Chondrocyte (in vitro differentiated cells): ENCODE measurements around the gene E2F1. TPM values are rescaled to one million over a fixed set of nuclear protein-coding genes. Genes with fewer than 3 reads are reported as not detected.
A peak's percentile ranks its signal among the peaks of the same experiment; 100 is the strongest.

ENCODE experiments used
- DNase-seq: peaks from one replicate; pipeline ENCODE4 v3.0.0; 2021; ENCODE audit warnings: mixed read lengths, low spot score
- H3K27ac Mint-ChIP-seq: one replicate; pipeline ENCODE4 v1.8.0; 2021; ENCODE audit warnings: mild to moderate bottlenecking, moderate library complexity, mixed read lengths; ENCODE audit not compliant: unreplicated experiment
- H3K27me3 Mint-ChIP-seq: 2 replicates; pipeline ENCODE4 v1.8.0; 2021; ENCODE audit warnings: low read depth, mixed read lengths
- H3K36me3 Mint-ChIP-seq: 2 replicates; pipeline ENCODE4 v1.8.0; 2021; ENCODE audit warnings: low read depth, mixed read lengths
- H3K4me1 Mint-ChIP-seq: 2 replicates; pipeline ENCODE4 v1.8.0; 2021; ENCODE audit warnings: low read depth, mild to moderate bottlenecking, mixed read lengths
- H3K4me3 Mint-ChIP-seq: one replicate; pipeline ENCODE4 v1.8.0; 2021; ENCODE audit warnings: mild to moderate bottlenecking, moderate library complexity, mixed read lengths; ENCODE audit not compliant: unreplicated experiment
- H3K9me3 Mint-ChIP-seq: 2 replicates; pipeline ENCODE4 v1.8.0; 2021; ENCODE audit warnings: low read depth, mixed read lengths
- total RNA-seq: library from RNA; stranded (reverse); gene quantifications from 3 replicates; pipeline ENCODE4 v1.2.1, GENCODE V29; 2021
- TF ChIP-seq, protein P1 (sequence below): fragments of 200-600 bp; sonication (generic); IDR thresholded peaks from 2 replicates; pipeline ENCODE4 v1.5.0; 2021; ENCODE audit warnings: antibody characterized with exemption, mild to moderate bottlenecking, moderate library complexity

The E2F1 gene
- total RNA-seq, 1 donor from 2014 or later, result 7.6 TPM

DNA sequence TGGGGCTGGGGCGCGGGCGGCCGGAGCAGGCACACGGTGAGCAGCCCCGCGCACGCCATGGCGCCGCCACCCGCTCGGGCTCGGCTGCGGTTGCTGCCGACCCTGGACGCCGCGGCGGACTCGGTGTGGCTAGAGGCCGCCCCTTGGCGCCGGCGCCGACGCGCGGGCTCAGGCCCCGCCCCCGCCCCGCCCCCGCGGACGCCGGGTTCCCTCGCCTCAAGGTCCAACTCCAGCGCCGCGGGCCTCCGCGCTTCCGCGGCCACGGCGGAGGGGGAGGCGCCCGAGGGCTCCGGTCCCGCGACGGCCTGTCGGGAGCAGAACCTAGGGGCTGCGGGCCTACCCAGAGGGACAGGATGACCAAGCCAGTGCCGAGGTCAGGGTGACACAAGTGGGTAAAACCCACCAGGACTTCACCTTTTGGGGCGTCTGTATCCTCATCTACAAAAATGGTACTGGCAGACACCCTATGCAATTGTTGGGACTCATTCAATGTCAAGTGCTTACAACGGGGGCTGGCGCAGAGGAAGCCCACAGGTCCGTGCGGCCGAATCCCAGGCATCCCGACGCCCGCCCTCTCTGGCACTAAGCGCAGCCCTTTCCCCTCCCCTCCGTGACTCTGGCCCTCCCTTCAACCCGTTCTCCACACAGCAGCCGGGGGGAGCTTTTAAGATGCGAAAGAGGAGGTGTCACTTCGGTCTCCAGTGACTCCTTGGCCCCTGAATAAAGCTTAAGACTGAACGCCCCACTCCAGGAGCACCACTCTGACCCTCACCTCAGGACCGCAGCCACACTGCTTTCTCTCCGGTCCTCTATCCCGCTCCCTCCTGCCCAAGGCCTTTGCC, 11.7 kb downstream of the E2F1 start, which contains the start of gene NECAB3:
NECAB3 (minus strand) TSS at position 135 of the 842 bp plus-strand sequence; CDS start at position 59, 76 bp downstream.
- H3K36me3 Mint-ChIP-seq, result peaks cover 10% of the 10 kb centered on the region
- H3K4me3 Mint-ChIP-seq, result peak within 1 kb of the TSS; percentile 91
- H3K27me3 Mint-ChIP-seq, result no peaks in the 10 kb centered on the region
- no peak for DNase-seq
- TF ChIP-seq, protein P1, sequence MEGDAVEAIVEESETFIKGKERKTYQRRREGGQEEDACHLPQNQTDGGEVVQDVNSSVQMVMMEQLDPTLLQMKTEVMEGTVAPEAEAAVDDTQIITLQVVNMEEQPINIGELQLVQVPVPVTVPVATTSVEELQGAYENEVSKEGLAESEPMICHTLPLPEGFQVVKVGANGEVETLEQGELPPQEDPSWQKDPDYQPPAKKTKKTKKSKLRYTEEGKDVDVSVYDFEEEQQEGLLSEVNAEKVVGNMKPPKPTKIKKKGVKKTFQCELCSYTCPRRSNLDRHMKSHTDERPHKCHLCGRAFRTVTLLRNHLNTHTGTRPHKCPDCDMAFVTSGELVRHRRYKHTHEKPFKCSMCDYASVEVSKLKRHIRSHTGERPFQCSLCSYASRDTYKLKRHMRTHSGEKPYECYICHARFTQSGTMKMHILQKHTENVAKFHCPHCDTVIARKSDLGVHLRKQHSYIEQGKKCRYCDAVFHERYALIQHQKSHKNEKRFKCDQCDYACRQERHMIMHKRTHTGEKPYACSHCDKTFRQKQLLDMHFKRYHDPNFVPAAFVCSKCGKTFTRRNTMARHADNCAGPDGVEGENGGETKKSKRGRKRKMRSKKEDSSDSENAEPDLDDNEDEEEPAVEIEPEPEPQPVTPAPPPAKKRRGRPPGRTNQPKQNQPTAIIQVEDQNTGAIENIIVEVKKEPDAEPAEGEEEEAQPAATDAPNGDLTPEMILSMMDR, result no peak
- no peaks in the 10 kb centered on the region for H3K9me3 Mint-ChIP-seq
- peak within 1 kb of the TSS; percentile 76 for H3K27ac Mint-ChIP-seq
- peaks cover 45% of the 10 kb centered on the region for H3K4me1 Mint-ChIP-seq

DNA sequence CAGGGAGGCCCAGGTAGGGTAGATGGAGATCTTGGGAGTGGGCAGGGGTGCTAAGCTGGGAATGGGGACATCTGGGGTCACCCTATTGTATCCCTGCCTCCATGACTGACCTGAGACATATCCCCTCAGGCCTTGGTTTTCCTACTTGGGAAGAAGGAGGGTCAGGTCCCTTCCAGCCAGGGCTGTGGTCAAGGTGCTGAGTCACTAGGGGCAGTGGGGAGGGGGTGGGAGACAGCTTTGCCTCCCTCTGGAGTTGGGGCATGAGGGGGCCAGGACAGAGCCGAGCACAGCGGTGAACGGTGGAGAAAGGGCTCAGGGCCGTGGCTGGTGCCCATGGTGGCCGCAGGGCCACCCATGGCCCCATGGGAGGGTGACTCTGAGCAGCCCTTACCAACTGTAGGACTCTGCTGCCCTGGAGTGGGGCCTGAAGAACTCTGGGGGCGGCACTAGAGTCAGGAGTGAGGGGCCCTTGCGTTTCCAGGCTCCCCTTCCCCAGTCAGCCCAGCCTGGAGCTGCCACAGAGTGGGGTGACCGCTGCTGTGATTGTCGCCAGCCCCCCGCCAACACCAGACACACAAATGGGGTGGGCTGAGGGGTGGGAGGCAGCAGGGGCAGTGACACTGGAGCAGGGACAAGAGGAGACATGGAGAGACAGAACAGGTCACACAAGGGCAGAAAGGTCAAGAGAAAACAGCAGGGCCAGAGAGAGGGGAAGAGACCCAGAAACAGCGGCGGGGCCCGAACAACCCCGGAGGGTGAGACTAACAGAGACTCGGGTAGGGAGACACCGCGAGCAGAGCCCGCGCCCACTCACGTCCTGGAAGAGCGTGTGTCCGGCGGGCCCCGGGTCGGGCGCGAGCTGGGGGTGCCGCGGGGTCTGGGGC, 12.5 kb downstream of the E2F1 start:
- H3K36me3 Mint-ChIP-seq, result peaks cover 10% of the 10 kb centered on the region
- peak overlapping the region; percentile 91 for H3K4me3 Mint-ChIP-seq
- no peak for DNase-seq
- no peaks in the 10 kb centered on the region for H3K9me3 Mint-ChIP-seq
- peak overlapping the region; percentile 76 for H3K27ac Mint-ChIP-seq
- TF ChIP-seq, protein P1, result no peak
- H3K4me1 Mint-ChIP-seq, result peaks cover 45% of the 10 kb centered on the region
- no peaks in the 10 kb centered on the region for H3K27me3 Mint-ChIP-seq

DNA sequence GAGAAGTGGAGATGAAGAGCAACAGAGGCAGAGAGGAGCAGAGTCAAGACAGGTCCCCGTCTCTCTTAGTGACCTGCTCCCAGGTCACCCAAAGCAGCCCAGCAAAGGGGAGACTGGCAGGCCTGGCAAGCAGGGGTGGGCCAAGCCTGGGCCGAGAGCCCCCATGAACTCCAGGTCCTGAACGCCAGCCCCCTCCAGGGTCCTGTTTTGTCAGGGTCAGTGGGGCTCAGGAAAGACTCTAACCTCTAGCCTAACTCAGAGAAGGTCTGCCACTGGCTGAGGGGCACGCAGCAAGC, 13.1 kb downstream of the E2F1 start:
- Mint-ChIP-seq H3K4me3 (peak overlapping the region; percentile 91), H3K4me1 (peaks cover 50% of the 10 kb centered on the region), H3K27me3 (no peaks in the 10 kb centered on the region), H3K27ac (peak overlapping the region; percentile 76), H3K9me3 (no peaks in the 10 kb centered on the region), H3K36me3 (peaks cover 12% of the 10 kb centered on the region)
- DNase-seq, result no peak
- TF ChIP-seq, protein P1, result no peak

DNA sequence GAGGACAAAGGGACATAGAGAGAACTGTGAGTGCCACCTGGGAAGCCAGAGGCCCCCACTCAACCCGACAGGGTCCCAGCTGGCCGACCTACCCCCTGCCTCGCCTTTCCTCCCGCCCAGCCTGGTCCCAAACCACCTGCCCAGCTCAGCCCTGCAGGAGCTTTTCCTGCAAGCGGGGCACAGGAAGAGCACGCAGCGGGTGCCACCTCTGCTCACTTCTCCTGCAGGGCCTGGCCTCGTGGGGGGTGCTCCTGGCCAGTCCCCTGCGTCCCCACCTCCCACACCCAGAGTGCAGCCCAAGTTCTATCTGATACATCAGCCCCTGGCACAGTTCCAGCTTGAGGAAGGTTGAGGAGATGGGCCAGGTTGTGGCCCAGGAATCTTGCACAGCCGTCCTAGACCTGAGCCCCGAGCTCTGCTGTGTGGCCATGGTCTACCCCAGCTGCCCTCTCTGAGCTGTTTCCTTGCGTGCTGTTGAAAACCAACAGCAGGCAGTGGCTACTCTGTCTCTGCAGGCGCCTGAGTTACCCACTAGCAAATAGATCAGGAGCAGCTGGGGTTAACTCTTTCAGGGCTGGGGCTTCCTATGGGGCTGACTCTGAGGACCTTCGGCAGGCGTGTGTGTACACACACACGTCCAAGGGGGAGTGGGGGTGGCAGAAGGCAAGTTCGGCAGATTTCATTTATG, 13.6 kb downstream of the E2F1 start:
- DNase-seq, result no peak
- H3K9me3 Mint-ChIP-seq, result no peaks in the 10 kb centered on the region
- peaks cover 51% of the 10 kb centered on the region for H3K4me1 Mint-ChIP-seq
- peak overlapping the region; percentile 91 for H3K4me3 Mint-ChIP-seq
- peak overlapping the region; percentile 69 for H3K27ac Mint-ChIP-seq
- H3K36me3 Mint-ChIP-seq, result peaks cover 12% of the 10 kb centered on the region
- H3K27me3 Mint-ChIP-seq, result no peaks in the 10 kb centered on the region
- TF ChIP-seq, protein P1, result no peak
